Muscle of leg (tissue), 11 donors: ENCODE results near the gene GRK1. TPM values are rescaled to one million over a fixed set of nuclear protein-coding genes. Genes with fewer than 3 reads are reported as not detected.

Experiments used
- DNase-seq: peaks from one replicate; pipeline ENCODE4 v3.0.0; 2013
- H3K27ac ChIP-seq: one replicate; pipeline ENCODE4 v1.5.1; 2013; ENCODE audit warnings: mild to moderate bottlenecking, low read length, control low read depth
- H3K27me3 ChIP-seq: one replicate; pipeline ENCODE4 v1.6.1; 2013; ENCODE audit warnings: low read length; ENCODE audit not compliant: control insufficient read depth, insufficient read depth
- H3K36me3 ChIP-seq: one replicate; pipeline ENCODE4 v1.6.1; 2013; ENCODE audit warnings: low read length; ENCODE audit not compliant: control insufficient read depth, insufficient read depth
- H3K4me1 ChIP-seq: one replicate; pipeline ENCODE4 v1.6.1; 2013; ENCODE audit warnings: low read length; ENCODE audit not compliant: control insufficient read depth, insufficient read depth
- H3K4me3 ChIP-seq: one replicate; pipeline ENCODE4 v1.5.1; 2013; ENCODE audit warnings: low read length, control low read depth
- H3K9me3 ChIP-seq: replicated peaks from 2 replicates; pipeline ENCODE4 v1.6.1; 2013; ENCODE audit warnings: low read depth, low read length; ENCODE audit not compliant: control insufficient read depth
- WGBS: methylation state at CpG from one replicate; pipeline ENCODE4 v1.1.5; 2013; ENCODE audit warnings: missing lambda C conversion rate; ENCODE audit not compliant: insufficient coverage; 5-methylcytosine and 5-hydroxymethylcytosine counted together
- polyA plus RNA-seq, 8 donors: library from polyadenylated mRNA; unstranded; fragments of 120-200 nt; gene quantifications; one replicate each; pipeline versions ENCODE4 v1.2.1 to v1.2.3, GENCODE V29; 2013; ENCODE audit warnings: inconsistent platforms in 1 of 8, low replicate concordance in 1 of 8; ENCODE audit not compliant: insufficient read length in 8 of 8, insufficient read depth in 1 of 8
- total RNA-seq: library from RNA; stranded (reverse); fragments of 120-200 nt; gene quantifications from one replicate; pipeline ENCODE4 v1.2.4, GENCODE V29; 2013

The GRK1 gene
- total and polyA plus RNA-seq, 9 donors, result 0.11 to 0.38 (median 0.22) TPM; not detected in 1

DNA sequence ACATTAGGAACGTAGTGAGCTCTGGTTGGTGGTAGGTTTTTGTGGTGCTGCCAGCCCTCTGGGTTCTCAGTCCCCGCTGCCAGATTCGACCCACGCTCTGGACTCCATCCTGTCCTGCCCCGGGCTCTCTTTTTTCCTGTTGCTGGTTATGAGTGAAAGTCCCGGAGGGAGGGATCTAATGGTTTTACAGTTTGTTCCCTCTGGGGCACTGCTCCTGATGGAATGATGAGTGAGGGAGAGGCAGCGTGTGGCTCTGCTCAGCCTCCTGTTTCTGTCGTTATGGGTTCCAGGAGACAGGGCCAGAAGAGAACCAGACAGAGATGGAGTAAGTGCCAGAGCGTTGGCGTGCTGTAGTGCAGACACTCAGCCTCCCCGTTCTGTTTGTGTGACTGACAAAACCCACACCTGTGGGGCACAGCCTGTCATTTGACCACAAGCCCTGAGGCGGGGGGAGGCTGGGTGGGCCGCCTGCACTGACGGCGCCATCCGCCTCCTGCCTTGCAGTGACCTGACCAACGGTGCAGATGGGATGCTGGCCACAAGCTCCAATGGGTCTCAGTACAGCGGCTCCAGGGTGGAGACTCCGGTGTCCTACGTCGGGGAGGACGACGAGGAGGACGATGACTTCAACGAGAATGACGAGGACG lies 27.3 kb upstream of the GRK1 start:
- H3K27ac ChIP-seq, result no peak overlapping the region
- H3K9me3 ChIP-seq, result no peaks in the 10 kb centered on the region
- no peak overlapping the region for H3K4me3 ChIP-seq
- H3K4me1 ChIP-seq, result no peaks in the 10 kb centered on the region
- H3K36me3 ChIP-seq, result peaks cover 62% of the 10 kb centered on the region
- WGBS, result 91% methylated on average over 26 of the region's 27 CpGs
- peak; percentile 13 for DNase-seq
- H3K27me3 ChIP-seq, result no peaks in the 10 kb centered on the region

DNA sequence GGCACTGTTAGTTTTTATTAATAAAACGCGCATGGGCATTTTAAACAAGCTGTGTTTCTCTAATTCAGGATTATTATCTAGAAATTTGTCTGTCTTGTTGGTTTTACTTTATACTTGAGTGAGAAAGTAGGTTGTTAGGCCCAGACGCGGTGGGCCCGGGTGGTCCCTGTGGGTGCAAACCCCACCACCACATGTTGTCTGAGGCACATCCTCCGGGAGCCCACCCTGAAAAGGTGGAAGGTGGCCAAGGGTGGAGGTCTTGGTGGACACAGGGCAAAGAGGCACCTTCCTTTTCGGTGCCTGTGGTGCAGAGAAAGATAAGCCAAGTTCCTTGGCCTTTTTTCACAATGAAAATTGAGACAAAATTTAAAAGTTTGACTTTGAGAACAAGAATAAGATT lies 25.6 kb upstream of the GRK1 start:
- Histone ChIP-seq H3K27ac (no peak overlapping the region), H3K36me3 (peaks cover 45% of the 10 kb centered on the region), H3K4me3 (no peak overlapping the region), H3K4me1 (no peaks in the 10 kb centered on the region), H3K27me3 (no peaks in the 10 kb centered on the region), H3K9me3 (no peaks in the 10 kb centered on the region)
- DNase-seq, result no peak
- 100% methylated on average over 1 of the region's 7 CpGs for WGBS

GRCh38 chr13:113642563-113642962 lies 24.5 kb upstream of the GRK1 start:
- Histone ChIP-seq H3K27ac (no peak overlapping the region), H3K4me3 (no peak overlapping the region), H3K9me3 (no peaks in the 10 kb centered on the region), H3K27me3 (no peaks in the 10 kb centered on the region), H3K4me1 (peaks cover 6% of the 10 kb centered on the region), H3K36me3 (peaks cover 33% of the 10 kb centered on the region)
- no peak for DNase-seq
- WGBS, result no CpG with 5 or more reads among the region's 2 CpGs

DNA sequence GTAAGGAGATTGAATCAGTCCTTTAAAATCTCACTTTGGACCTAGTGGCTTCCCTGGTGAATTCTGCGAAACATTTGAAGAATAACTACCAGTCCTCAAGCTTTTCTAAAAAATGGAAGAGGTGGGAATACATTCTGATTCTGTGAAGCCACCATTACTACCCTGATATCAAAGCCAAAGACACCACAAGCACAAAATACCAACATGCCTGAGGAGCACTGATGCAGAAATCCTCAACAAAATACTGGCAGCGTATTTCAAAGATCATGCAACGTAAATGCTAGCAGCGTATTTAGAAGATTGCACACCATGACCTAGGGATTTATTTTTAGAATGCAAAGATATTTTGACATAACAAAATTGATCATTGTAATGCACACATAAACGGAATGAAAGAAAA lies 23.4 kb upstream of the GRK1 start:
- no peaks in the 10 kb centered on the region for H3K9me3 ChIP-seq
- DNase-seq, result no peak
- no peak overlapping the region for H3K4me3 ChIP-seq
- H3K4me1 ChIP-seq, result peaks cover 11% of the 10 kb centered on the region
- H3K27me3 ChIP-seq, result no peaks in the 10 kb centered on the region
- no peak overlapping the region for H3K27ac ChIP-seq
- no CpG with 5 or more reads among the region's 5 CpGs for WGBS
- H3K36me3 ChIP-seq, result peaks cover 25% of the 10 kb centered on the region

DNA sequence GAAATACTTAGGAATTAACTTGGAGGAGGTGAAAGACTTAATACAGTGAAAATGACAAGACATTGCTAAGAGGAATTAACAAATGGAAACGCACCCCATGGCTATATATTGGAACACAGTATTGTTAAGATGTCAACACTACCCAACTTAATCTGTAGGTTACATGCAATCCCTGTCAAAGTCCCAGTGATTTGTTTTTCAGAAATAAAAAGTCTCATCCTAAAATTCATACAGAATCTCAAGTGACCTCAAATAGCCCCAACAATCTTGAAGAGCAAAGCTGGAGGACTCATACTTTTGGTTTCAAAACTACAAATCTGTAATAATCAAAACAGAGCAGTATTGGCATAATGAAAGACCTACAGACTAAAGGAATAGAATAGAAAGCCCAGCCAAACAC lies 22.2 kb upstream of the GRK1 start:
- Histone ChIP-seq H3K9me3 (no peaks in the 10 kb centered on the region), H3K27me3 (no peaks in the 10 kb centered on the region), H3K4me1 (peaks cover 11% of the 10 kb centered on the region), H3K4me3 (no peak overlapping the region), H3K36me3 (peaks cover 15% of the 10 kb centered on the region), H3K27ac (no peak overlapping the region)
- DNase-seq, result no peak
- no CpG with 5 or more reads among the region's 1 CpG for WGBS

DNA sequence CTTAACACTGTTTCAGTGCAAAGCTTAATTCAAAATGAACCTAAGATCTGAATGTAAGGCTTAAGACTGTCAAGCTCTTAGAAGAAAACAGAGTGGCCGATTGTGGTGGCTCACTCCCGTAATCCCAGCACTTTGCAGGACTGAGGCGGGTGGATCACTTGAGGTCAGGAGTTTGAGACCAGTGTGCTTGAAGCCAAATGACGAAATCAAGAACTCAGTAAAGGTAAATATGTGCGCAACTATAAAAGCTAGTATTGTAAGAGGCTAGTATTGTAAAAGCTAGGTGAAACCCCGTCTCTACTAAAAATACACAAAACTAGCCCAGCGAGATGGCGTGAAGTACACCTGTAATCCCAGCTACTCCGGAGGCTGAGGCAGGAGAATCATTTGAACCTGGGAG lies 21.7 kb upstream of the GRK1 start:
- DNase-seq, result no peak
- Histone ChIP-seq H3K27ac (no peak overlapping the region), H3K4me3 (no peak overlapping the region), H3K9me3 (no peaks in the 10 kb centered on the region), H3K36me3 (peaks cover 10% of the 10 kb centered on the region), H3K4me1 (peaks cover 11% of the 10 kb centered on the region), H3K27me3 (no peaks in the 10 kb centered on the region)
- 89% methylated on average over 4 of the region's 9 CpGs for WGBS

GRCh38 chr13:113646376-113646775 lies 20.6 kb upstream of the GRK1 start:
- H3K9me3 ChIP-seq, result no peaks in the 10 kb centered on the region
- no peak overlapping the region for H3K4me3 ChIP-seq
- no peak overlapping the region for H3K27ac ChIP-seq
- H3K36me3 ChIP-seq, result peaks cover 6% of the 10 kb centered on the region
- H3K27me3 ChIP-seq, result no peaks in the 10 kb centered on the region
- no peak for DNase-seq
- 25% methylated on average over 5 of the region's 11 CpGs for WGBS
- peaks cover 11% of the 10 kb centered on the region for H3K4me1 ChIP-seq

- H3K27me3 ChIP-seq, result no peaks in the 10 kb centered on the region
- peaks cover 11% of the 10 kb centered on the region for H3K4me1 ChIP-seq
- peak overlapping the region; percentile 29 for H3K27ac ChIP-seq
- no peak overlapping the region for H3K4me3 ChIP-seq
- 93% methylated on average over 6 of the region's 10 CpGs for WGBS
- H3K36me3 ChIP-seq, result peaks cover 2% of the 10 kb centered on the region
- H3K9me3 ChIP-seq, result no peaks in the 10 kb centered on the region
- no peak for DNase-seq
Observed at GRCh38 chr13:113646921-113647340, 20.1 kb upstream of the GRK1 start.

DNA sequence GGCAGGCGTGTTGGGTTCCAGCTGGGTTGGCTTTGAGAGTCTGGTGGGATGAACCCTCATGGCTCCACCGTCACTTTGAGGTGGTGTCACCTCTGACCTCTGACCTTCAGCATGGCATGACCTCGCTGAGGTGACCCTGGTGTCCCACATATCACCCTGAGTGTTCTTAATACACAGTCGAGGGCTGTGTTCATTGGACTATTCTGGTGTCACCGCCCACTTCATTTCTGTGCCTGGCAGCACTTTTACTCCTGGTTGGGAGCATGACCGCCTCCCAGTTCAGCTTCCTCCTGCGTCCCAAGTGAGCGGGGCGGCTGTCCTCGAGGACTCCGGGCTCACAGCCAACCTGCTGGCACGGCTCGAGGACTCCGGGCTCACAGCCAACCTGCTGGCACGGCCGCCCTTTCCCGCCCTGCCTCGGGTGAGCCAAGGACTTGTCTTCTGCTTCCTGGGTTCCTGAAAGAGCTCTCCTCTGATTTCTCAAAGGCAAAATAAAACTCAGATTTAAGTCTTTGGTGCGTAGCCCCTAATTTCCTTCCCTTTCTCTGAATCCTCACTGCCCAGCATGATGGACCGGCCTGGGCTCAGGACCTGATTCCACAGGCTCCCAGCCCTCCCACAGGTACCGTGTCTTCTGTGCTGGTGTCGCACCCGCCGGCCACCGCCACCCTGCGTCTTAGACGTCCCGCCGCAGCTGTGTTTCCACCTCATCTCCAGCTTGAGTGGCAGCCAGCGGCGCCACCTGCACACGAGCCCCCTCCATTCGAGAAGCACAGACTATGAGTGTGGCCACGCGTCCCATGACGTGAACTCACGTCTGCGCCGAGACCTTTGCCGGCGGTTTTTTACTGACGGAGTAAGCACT lies 19.4 kb upstream of the GRK1 start:
- H3K27ac ChIP-seq, result peak overlapping the region; percentile 55
- 58% methylated on average over 37 of the region's 42 CpGs for WGBS
- peaks cover 11% of the 10 kb centered on the region for H3K4me1 ChIP-seq
- no peaks in the 10 kb centered on the region for H3K9me3 ChIP-seq
- H3K4me3 ChIP-seq, result no peak overlapping the region
- H3K27me3 ChIP-seq, result no peaks in the 10 kb centered on the region
- H3K36me3 ChIP-seq, result no peaks in the 10 kb centered on the region
- DNase-seq, result peak; percentile 73

- H3K27me3 ChIP-seq, result no peaks in the 10 kb centered on the region
- no peak for DNase-seq
- no peak overlapping the region for H3K27ac ChIP-seq
- no peaks in the 10 kb centered on the region for H3K9me3 ChIP-seq
- H3K4me3 ChIP-seq, result no peak overlapping the region
- H3K36me3 ChIP-seq, result no peaks in the 10 kb centered on the region
- H3K4me1 ChIP-seq, result peaks cover 17% of the 10 kb centered on the region
- WGBS, result 89% methylated on average over 10 of the region's 13 CpGs
Observed at GRCh38 chr13:113648216-113648610, 18.8 kb upstream of the GRK1 start.
